Fibroblast of villous mesenchyme (primary cell): ENCODE measurements around the gene STAT4. TPM values are rescaled to one million over a fixed set of nuclear protein-coding genes. Genes with fewer than 3 reads are reported as not detected.

Experiments used
- DNase-seq: peaks from one replicate; pipeline ENCODE4 v3.0.0-alpha.2; 2010; ENCODE audit warnings: low read depth
- H3K4me3 ChIP-seq: 2 replicates; pipeline ENCODE4 v1.5.1; 2011; ENCODE audit warnings: low read depth, mild to moderate bottlenecking, low read length
- total RNA-seq: library from RNA; depleted of rRNA; stranded (reverse); fragments of >200 nt; gene quantifications from 2 replicates; pipeline ENCODE4 v1.2.3, GENCODE V29; 2012
- TF ChIP-seq, protein P1 (sequence below): IDR thresholded peaks from 2 replicates; pipeline ENCODE4 v1.5.1; 2012; ENCODE audit warnings: low read depth, mild to moderate bottlenecking, low read length; ENCODE audit not compliant: insufficient read depth

Gene STAT4
- total RNA-seq, 1 donor: 2.6 TPM

DNA sequence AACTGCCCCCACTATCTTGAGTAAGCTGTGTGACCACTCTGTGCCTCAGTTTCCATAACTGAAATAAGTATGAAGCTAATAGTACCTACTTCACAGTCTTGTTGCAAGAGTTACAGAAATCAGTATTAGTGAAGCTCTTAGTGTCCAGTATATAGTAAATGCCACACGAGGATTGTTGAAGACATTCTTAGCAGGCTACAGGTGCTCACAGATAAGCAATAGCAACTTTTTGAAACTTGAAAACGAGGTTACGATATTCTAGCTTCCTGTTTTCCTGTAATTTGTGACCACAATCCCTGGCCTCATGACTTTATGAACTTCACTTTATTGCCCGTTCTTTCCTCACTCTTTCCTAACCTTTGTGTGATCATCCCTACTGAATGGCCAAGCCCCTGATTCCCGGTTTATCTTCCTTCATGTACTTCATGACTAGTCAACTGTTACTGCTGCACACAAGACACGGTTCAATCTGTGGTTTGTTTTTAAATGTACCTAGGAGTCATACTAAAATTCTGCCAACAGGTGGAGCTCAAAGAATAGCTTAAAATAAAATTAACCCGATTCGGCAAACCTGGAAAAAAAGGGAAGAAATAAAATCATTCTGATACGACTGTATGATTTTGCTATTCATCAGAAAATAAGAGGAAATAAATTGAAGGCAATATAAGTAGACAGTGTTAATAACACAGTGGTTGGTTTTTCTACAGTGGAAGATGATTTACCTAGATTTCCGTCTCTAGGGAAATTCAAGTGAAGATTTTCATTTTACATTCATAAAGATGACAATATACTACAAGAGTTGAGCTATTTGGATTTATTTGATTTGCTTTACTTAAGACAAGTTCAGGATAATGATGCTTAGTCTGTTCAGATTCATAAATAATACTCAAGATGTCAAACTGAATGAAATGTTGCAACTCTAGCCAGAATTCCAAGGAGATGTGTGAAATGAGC is 98.7 kb downstream of the STAT4 start:
- no peak overlapping the region for H3K4me3 ChIP-seq
- TF ChIP-seq, protein P1, sequence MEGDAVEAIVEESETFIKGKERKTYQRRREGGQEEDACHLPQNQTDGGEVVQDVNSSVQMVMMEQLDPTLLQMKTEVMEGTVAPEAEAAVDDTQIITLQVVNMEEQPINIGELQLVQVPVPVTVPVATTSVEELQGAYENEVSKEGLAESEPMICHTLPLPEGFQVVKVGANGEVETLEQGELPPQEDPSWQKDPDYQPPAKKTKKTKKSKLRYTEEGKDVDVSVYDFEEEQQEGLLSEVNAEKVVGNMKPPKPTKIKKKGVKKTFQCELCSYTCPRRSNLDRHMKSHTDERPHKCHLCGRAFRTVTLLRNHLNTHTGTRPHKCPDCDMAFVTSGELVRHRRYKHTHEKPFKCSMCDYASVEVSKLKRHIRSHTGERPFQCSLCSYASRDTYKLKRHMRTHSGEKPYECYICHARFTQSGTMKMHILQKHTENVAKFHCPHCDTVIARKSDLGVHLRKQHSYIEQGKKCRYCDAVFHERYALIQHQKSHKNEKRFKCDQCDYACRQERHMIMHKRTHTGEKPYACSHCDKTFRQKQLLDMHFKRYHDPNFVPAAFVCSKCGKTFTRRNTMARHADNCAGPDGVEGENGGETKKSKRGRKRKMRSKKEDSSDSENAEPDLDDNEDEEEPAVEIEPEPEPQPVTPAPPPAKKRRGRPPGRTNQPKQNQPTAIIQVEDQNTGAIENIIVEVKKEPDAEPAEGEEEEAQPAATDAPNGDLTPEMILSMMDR: peak; percentile 62
- peak; percentile 80 for DNase-seq

DNA sequence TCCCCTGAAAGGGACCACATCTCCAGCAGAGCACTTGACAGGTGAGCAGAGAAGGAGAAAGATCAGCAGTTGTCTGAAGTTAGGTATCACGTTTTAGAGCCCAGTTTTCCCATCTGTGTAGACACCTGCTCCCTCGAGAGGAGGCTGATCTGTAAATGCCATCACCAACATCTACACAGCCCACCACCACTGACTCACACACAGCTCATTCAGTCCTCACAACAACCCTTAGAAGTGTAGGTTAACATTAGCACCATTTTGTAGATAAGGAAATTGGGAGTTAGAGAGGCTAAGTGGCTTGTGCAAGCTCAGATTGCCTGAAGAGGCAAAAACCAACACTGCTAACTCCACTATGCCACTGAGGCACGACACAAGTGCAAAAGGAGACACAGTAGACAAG is 99.6 kb downstream of the STAT4 start:
- TF ChIP-seq, protein P1: no peak
- DNase-seq: no peak

DNA sequence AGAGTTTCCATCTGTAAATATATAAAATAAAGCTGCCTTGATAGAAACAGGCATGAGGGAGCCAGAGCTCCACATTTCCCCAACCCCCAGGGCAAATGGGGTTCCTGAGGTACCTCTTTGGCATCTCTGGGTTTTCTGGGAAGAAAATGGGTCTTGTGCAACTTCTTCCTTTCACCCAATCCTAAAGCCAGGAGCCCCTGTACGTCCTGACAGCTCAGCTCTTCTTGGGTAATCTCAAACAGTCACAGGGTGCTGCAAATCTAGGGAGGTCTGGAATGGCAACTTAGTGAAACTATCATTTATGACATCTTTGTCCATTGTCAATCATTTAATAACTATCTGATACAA is 100.2 kb downstream of the STAT4 start:
- peak; percentile 85 for DNase-seq
- H3K4me3 ChIP-seq: no peak overlapping the region
- TF ChIP-seq, protein P1: no peak

More for the DNA sequence above, 99.6 kb downstream of the STAT4 start:
- H3K4me3 ChIP-seq: no peak overlapping the region

DNA sequence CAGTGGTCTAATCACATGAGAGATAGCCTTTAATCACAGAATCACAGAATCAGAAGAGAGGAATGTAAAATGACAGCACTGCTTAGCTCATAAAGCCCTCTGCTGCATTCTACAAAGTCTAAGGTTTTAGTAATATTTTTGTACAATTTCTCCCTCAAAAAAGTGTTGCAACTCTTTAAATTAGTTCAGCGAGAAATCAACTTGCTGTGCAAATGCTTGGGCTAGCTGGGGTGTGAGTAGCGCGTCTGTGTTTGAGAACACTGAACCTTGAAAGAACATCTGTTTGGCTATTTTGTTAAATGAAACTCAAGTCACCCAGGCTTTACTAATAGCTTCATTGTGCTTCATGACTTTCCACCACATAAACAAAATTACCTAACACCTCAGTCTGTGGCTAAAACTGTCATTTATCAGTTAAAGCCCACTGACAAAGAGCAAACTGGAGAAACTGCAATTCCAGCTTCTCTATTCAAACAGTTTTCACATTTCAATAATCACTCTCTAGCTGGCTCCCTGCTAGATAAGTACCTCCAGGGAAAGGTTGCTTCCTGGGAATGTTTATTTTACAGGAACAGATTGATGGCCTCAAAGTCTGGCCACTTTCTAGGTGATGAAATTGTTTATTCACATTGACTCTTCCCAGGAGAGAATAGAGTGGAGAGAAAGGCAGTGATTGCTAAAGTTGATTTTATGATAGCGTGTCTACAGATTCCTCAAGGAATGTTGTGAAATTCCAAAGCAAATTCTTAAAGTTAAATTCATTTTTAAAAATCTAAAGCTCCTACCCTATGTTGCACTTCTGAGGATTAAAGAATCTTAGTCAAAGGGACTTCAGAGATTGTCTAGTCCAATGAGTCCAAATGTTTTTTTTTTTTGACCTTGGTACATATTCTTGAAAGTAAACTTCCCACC is 100.8 kb downstream of the STAT4 start:
- TF ChIP-seq, protein P1: no peak
- H3K4me3 ChIP-seq: peak overlapping the region; percentile 2
- peak; percentile 89 for DNase-seq

DNA sequence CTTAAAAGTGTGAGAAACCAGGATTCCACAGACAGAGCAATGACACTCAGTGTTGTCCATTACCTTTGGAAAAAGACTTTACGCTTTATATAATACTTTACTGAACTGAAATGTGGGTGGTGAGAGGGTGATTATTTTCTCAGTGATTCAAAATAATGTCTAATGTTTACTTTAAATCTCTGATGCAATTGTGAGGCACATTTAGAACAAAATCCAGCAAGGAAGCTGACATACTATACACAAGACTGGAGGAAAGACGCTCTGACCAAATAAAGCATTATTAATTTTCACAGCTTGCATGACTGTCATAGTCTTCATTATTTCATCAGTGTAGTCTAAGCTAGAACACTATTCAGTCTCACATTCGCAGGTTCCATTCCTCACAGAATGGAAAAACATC is 102.7 kb downstream of the STAT4 start:
- peak; percentile 62 for DNase-seq
- TF ChIP-seq, protein P1: no peak
- no peak overlapping the region for H3K4me3 ChIP-seq

DNA sequence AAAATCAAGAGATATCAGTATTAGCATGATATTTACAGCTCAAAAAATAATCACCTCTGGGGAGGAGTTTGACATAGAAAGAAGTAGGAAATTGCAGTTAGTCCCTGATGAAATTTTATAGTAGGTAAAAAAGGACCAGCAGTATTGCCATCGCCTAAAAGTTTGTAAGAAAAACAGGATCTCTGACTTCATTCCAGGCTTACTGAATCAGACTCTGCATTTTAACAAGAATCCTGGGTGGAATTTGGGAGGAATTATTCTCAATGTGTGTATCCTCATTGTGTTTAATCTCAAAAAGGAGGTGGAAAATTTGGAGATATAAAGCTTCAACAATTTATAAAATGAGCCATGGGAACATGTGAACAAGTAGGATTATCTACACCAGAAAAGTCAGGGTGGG is 105.7 kb downstream of the STAT4 start:
- TF ChIP-seq, protein P1: no peak
- no peak overlapping the region for H3K4me3 ChIP-seq
- DNase-seq: no peak
